OCI-LY1 (cell line): ENCODE results near the gene EIPR1.

Experiments used
- H2AFZ ChIP-seq: fragments of 200-600 bp; sonication (generic), shearing (Covaris generic); 2 replicates; pipeline ENCODE4 v1.6.0; 2014; ENCODE audit warnings: antibody characterized with exemption, mild to moderate bottlenecking, low read length
- H3F3A ChIP-seq: fragments of 200-600 bp; sonication (generic), shearing (Covaris generic); 2 replicates; pipeline ENCODE4 v1.6.0; 2014; ENCODE audit warnings: mild to moderate bottlenecking, antibody characterized with exemption, low read length, moderate library complexity; ENCODE audit not compliant: insufficient read depth
- H3K27ac ChIP-seq: fragments of 200-600 bp; sonication (generic); 2 replicates; pipeline ENCODE4 v1.5.1; 2014; ENCODE audit warnings: low read length, mixed run types, mild to moderate bottlenecking, low read depth; ENCODE audit not compliant: poor library complexity, severe bottlenecking
- H3K27me3 ChIP-seq: fragments of 200-600 bp; sonication (generic); 2 replicates; pipeline ENCODE4 v1.6.0; 2014; ENCODE audit warnings: antibody characterized with exemption, mild to moderate bottlenecking, low read length, moderate library complexity; ENCODE audit not compliant: insufficient read depth
- H3K36me3 ChIP-seq: fragments of 200-600 bp; sonication (generic); 2 replicates; pipeline ENCODE4 v1.6.1; 2014; ENCODE audit warnings: mild to moderate bottlenecking, antibody characterized with exemption, low read length, moderate library complexity, mixed read lengths; ENCODE audit not compliant: insufficient read depth
- H3K4me1 ChIP-seq: fragments of 200-600 bp; sonication (generic); 2 replicates; pipeline ENCODE4 v1.5.1; 2014; ENCODE audit warnings: mild to moderate bottlenecking, low read length, moderate library complexity; ENCODE audit not compliant: insufficient read depth, severe bottlenecking
- H3K4me2 ChIP-seq: fragments of 200-600 bp; sonication (generic), shearing (Covaris generic); 2 replicates; pipeline ENCODE4 v1.6.1; 2014; ENCODE audit warnings: low read length
- H3K4me3 ChIP-seq: fragments of 200-600 bp; sonication (generic); 2 replicates; pipeline ENCODE4 v1.5.1; 2014; ENCODE audit warnings: low read length, low read depth, mild to moderate bottlenecking, mixed read lengths; ENCODE audit not compliant: poor library complexity, severe bottlenecking
- H3K79me2 ChIP-seq: fragments of 200-600 bp; shearing (Covaris generic); 2 replicates; pipeline ENCODE4 v1.6.1; 2016; ENCODE audit warnings: mixed run types, low read length, mixed read lengths; ENCODE audit not compliant: insufficient read depth
- H3K9ac ChIP-seq: fragments of 200-600 bp; sonication (generic), shearing (Covaris generic); 2 replicates; pipeline ENCODE4 v1.6.1; 2014; ENCODE audit warnings: mild to moderate bottlenecking, low read length, mixed read lengths
- H3K9me2 ChIP-seq: fragments of 200-600 bp; sonication (generic), shearing (Covaris generic); 2 replicates; pipeline ENCODE4 v1.6.1; 2014; ENCODE audit warnings: low read depth, mild to moderate bottlenecking, low read length, mixed read lengths
- H3K9me3 ChIP-seq: fragments of 200-600 bp; shearing (Covaris generic); 2 replicates; pipeline ENCODE4 v1.6.1; 2014; ENCODE audit warnings: low read length, mixed read lengths
- H4K20me1 ChIP-seq: fragments of 200-600 bp; sonication (generic), shearing (Covaris generic); 2 replicates; pipeline ENCODE4 v1.6.0; 2016; ENCODE audit warnings: mild to moderate bottlenecking, low read length; ENCODE audit not compliant: insufficient read depth
- CTCF ChIP-seq: fragments of 200-600 bp; sonication (generic), shearing (Covaris generic); IDR thresholded peaks from 2 replicates; pipeline ENCODE4 v1.5.1; 2017; ENCODE audit warnings: mild to moderate bottlenecking, antibody characterized with exemption, low read length, moderate library complexity, mixed read lengths
- EZH2 ChIP-seq: fragments of 200-600 bp; sonication (generic), shearing (Covaris generic); IDR thresholded peaks from 2 replicates; pipeline ENCODE4 v1.8.0; 2017; ENCODE audit warnings: borderline replicate concordance, mixed run types, mild to moderate bottlenecking, antibody characterized with exemption, low read length, moderate library complexity, mixed read lengths

EIPR1 gene

GRCh38 chr2:3209258-3209657 lies 168.4 kb downstream of the EIPR1 start:
- H3K9me3 ChIP-seq: no peaks in the 10 kb centered on the region
- TF ChIP-seq CTCF: no peak
- TF ChIP-seq EZH2: no peak
- H3K27me3 ChIP-seq: no peaks in the 10 kb centered on the region
- no peak overlapping the region for H3K9ac ChIP-seq
- H3K27ac ChIP-seq: no peak overlapping the region
- no peak overlapping the region for H2AFZ ChIP-seq
- H3F3A ChIP-seq: no peaks in the 10 kb centered on the region
- no peaks in the 10 kb centered on the region for H3K4me1 ChIP-seq
- H3K4me2 ChIP-seq: no peak overlapping the region
- no peaks in the 10 kb centered on the region for H3K79me2 ChIP-seq
- no peak overlapping the region for H3K4me3 ChIP-seq
- peaks cover 37% of the 10 kb centered on the region for H3K36me3 ChIP-seq
- no peaks in the 10 kb centered on the region for H4K20me1 ChIP-seq
- no peaks in the 10 kb centered on the region for H3K9me2 ChIP-seq

GRCh38 chr2:3208591-3208990 lies 169.0 kb downstream of the EIPR1 start:
- no peaks in the 10 kb centered on the region for H3F3A ChIP-seq
- H2AFZ ChIP-seq: no peak overlapping the region
- no peaks in the 10 kb centered on the region for H3K79me2 ChIP-seq
- H3K4me3 ChIP-seq: no peak overlapping the region
- H3K9ac ChIP-seq: no peak overlapping the region
- H3K9me2 ChIP-seq: no peaks in the 10 kb centered on the region
- no peaks in the 10 kb centered on the region for H4K20me1 ChIP-seq
- no peaks in the 10 kb centered on the region for H3K27me3 ChIP-seq
- H3K36me3 ChIP-seq: peaks cover 37% of the 10 kb centered on the region
- no peak for TF ChIP-seq EZH2
- TF ChIP-seq CTCF: no peak
- no peak overlapping the region for H3K4me2 ChIP-seq
- no peaks in the 10 kb centered on the region for H3K4me1 ChIP-seq
- H3K9me3 ChIP-seq: no peaks in the 10 kb centered on the region
- H3K27ac ChIP-seq: no peak overlapping the region

- H3K27me3 ChIP-seq: no peaks in the 10 kb centered on the region
- TF ChIP-seq CTCF (no peak), EZH2 (no peak)
- H3F3A ChIP-seq: no peaks in the 10 kb centered on the region
- H3K79me2 ChIP-seq: no peaks in the 10 kb centered on the region
- no peak overlapping the region for H3K27ac ChIP-seq
- H2AFZ ChIP-seq: no peak overlapping the region
- no peak overlapping the region for H3K9ac ChIP-seq
- peaks cover 37% of the 10 kb centered on the region for H3K36me3 ChIP-seq
- H3K9me2 ChIP-seq: no peaks in the 10 kb centered on the region
- H3K4me1 ChIP-seq: no peaks in the 10 kb centered on the region
- no peak overlapping the region for H3K4me3 ChIP-seq
- H4K20me1 ChIP-seq: no peaks in the 10 kb centered on the region
- H3K9me3 ChIP-seq: no peaks in the 10 kb centered on the region
- H3K4me2 ChIP-seq: no peak overlapping the region
These were observed 169.4 kb downstream of the EIPR1 start for GRCh38 chr2:3208179-3208578.
